ENCODE measurements around the gene YPEL2. TPM values are rescaled to one million over a fixed set of nuclear protein-coding genes. Genes with fewer than 3 reads are reported as not detected.
A peak's percentile ranks its signal among the peaks of the same experiment; 100 is the strongest.

Gene YPEL2
- total RNA-seq, 2 experiments from 2014 or later = 0.88 to 3.1 TPM

- H3K9me2 ChIP-seq (ENCODE audit: insufficient read depth, low read length) = no peaks in the 10 kb centered on the region
- intact Hi-C loops (cut with micrococcal nuclease; ENCODE audit: unreplicated experiment) = no loop called here
- H4K20me1 ChIP-seq (ENCODE audit: insufficient read depth, low read length) = no peaks in the 10 kb centered on the region
- CTCF ChIA-PET (ENCODE audit: unreplicated experiment) = no interaction called here
- peak overlapping the region; percentile 88 for H2AFZ ChIP-seq (ENCODE audit: low read length)
- peak overlapping the region; percentile 22 for H3K4me3 ChIP-seq (ENCODE audit: low read depth, low read length, poor library complexity, severe bottlenecking)
- no peaks in the 10 kb centered on the region for H3K9me3 ChIP-seq (ENCODE audit: low read length)
- no TSS peak for BruUV-seq (replicated peaks)
- peaks cover 48% of the 10 kb centered on the region for H3K4me1 ChIP-seq (ENCODE audit: insufficient read depth, low read length, poor library complexity, severe bottlenecking)
- H3K36me3 ChIP-seq (ENCODE audit: insufficient read depth, low read length) = no peaks in the 10 kb centered on the region
- no peaks in the 10 kb centered on the region for H3K79me2 ChIP-seq (ENCODE audit: insufficient read depth, low read depth, low read length)
- POLR2A ChIA-PET = no interaction called here
- H3K4me2 ChIP-seq (ENCODE audit: low read length) = peak overlapping the region; percentile 71
- no peak for TF ChIP-seq EZH2phosphoT487 (IDR thresholded peaks at IDR 0.05; ENCODE audit: borderline replicate concordance, low read depth, low read length)
- no peak for TF ChIP-seq CTCF (conservative IDR thresholded peaks at IDR 0.05; ENCODE audit: low read length)
- peak; percentile 71 for DNase-seq (ENCODE audit: low spot score)
- H3K27ac ChIP-seq (ENCODE audit: low read depth, low read length, poor library complexity, severe bottlenecking) = peak overlapping the region; percentile 55
These were observed 40.8 kb downstream of the YPEL2 start for GRCh38 chr17:59372138-59372751.

- Histone ChIP-seq H3K4me3 (ENCODE audit: low read depth, low read length, poor library complexity, severe bottlenecking) (no peak overlapping the region), H3K4me2 (ENCODE audit: low read length) (no peak overlapping the region), H2AFZ (ENCODE audit: low read length) (0 out of 2 replicates have a peak overlapping the region, but pooled peaks have one; percentile 30), H3K4me1 (ENCODE audit: insufficient read depth, low read length, poor library complexity, severe bottlenecking) (peaks cover 48% of the 10 kb centered on the region), H3K79me2 (ENCODE audit: insufficient read depth, low read depth, low read length) (no peaks in the 10 kb centered on the region), H4K20me1 (ENCODE audit: insufficient read depth, low read length) (no peaks in the 10 kb centered on the region), H3K9me2 (ENCODE audit: insufficient read depth, low read length) (no peaks in the 10 kb centered on the region), H3K9me3 (ENCODE audit: low read length) (no peaks in the 10 kb centered on the region), H3K36me3 (ENCODE audit: insufficient read depth, low read length) (no peaks in the 10 kb centered on the region), H3K27ac (ENCODE audit: low read depth, low read length, poor library complexity, severe bottlenecking) (no peak overlapping the region)
- POLR2A ChIA-PET = no interaction called here
- TF ChIP-seq CTCF (conservative IDR thresholded peaks at IDR 0.05; ENCODE audit: low read length) (no peak), EZH2phosphoT487 (IDR thresholded peaks at IDR 0.05; ENCODE audit: borderline replicate concordance, low read depth, low read length) (no peak)
- DNase-seq (ENCODE audit: low spot score) = no peak
- CTCF ChIA-PET (ENCODE audit: unreplicated experiment) = no interaction called here
- intact Hi-C loops (cut with micrococcal nuclease; ENCODE audit: unreplicated experiment) = no loop called here
- BruUV-seq (replicated peaks) = no TSS peak
These were observed 42.5 kb downstream of the YPEL2 start for GRCh38 chr17:59373882-59374495.

GRCh38 chr17:59374612-59375011 lies 43.2 kb downstream of the YPEL2 start:
- POLR2A ChIA-PET = interaction anchor here (1.2 kb wide), 1 partner anchor 63 kb away, joined by 3 read pairs; no protein-coding TSS in a partner anchor

More at GRCh38 chr17:59374612-59375011, 43.2 kb downstream of the YPEL2 start:
- Histone ChIP-seq H3K79me2 (ENCODE audit: insufficient read depth, low read depth, low read length) (no peaks in the 10 kb centered on the region), H3K27ac (ENCODE audit: low read depth, low read length, poor library complexity, severe bottlenecking) (no peak overlapping the region), H3K36me3 (ENCODE audit: insufficient read depth, low read length) (no peaks in the 10 kb centered on the region), H3K4me3 (ENCODE audit: low read depth, low read length, poor library complexity, severe bottlenecking) (no peak overlapping the region), H2AFZ (ENCODE audit: low read length) (no peak overlapping the region), H3K9me3 (ENCODE audit: low read length) (no peaks in the 10 kb centered on the region), H3K4me1 (ENCODE audit: insufficient read depth, low read length, poor library complexity, severe bottlenecking) (peaks cover 48% of the 10 kb centered on the region), H3K4me2 (ENCODE audit: low read length) (no peak overlapping the region), H4K20me1 (ENCODE audit: insufficient read depth, low read length) (no peaks in the 10 kb centered on the region), H3K9me2 (ENCODE audit: insufficient read depth, low read length) (no peaks in the 10 kb centered on the region)
- no TSS peak for BruUV-seq (replicated peaks)
- intact Hi-C loops (cut with micrococcal nuclease; ENCODE audit: unreplicated experiment) = no loop called here
- CTCF ChIA-PET (ENCODE audit: unreplicated experiment) = no interaction called here
- no peak for DNase-seq (ENCODE audit: low spot score)
- no peak for TF ChIP-seq CTCF (conservative IDR thresholded peaks at IDR 0.05; ENCODE audit: low read length)
- TF ChIP-seq EZH2phosphoT487 (IDR thresholded peaks at IDR 0.05; ENCODE audit: borderline replicate concordance, low read depth, low read length) = no peak

Data from OCI-LY7 (cell line).